ENCODE measurements around the gene SPATA7.
"Not testable (repeated sequence)": the region's sequence is repeated elsewhere in the genome, so short reads cannot be mapped to it uniquely, and the experiment has no call there.

The SPATA7 gene, protein sequence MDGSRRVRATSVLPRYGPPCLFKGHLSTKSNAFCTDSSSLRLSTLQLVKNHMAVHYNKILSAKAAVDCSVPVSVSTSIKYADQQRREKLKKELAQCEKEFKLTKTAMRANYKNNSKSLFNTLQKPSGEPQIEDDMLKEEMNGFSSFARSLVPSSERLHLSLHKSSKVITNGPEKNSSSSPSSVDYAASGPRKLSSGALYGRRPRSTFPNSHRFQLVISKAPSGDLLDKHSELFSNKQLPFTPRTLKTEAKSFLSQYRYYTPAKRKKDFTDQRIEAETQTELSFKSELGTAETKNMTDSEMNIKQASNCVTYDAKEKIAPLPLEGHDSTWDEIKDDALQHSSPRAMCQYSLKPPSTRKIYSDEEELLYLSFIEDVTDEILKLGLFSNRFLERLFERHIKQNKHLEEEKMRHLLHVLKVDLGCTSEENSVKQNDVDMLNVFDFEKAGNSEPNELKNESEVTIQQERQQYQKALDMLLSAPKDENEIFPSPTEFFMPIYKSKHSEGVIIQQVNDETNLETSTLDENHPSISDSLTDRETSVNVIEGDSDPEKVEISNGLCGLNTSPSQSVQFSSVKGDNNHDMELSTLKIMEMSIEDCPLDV

DNA sequence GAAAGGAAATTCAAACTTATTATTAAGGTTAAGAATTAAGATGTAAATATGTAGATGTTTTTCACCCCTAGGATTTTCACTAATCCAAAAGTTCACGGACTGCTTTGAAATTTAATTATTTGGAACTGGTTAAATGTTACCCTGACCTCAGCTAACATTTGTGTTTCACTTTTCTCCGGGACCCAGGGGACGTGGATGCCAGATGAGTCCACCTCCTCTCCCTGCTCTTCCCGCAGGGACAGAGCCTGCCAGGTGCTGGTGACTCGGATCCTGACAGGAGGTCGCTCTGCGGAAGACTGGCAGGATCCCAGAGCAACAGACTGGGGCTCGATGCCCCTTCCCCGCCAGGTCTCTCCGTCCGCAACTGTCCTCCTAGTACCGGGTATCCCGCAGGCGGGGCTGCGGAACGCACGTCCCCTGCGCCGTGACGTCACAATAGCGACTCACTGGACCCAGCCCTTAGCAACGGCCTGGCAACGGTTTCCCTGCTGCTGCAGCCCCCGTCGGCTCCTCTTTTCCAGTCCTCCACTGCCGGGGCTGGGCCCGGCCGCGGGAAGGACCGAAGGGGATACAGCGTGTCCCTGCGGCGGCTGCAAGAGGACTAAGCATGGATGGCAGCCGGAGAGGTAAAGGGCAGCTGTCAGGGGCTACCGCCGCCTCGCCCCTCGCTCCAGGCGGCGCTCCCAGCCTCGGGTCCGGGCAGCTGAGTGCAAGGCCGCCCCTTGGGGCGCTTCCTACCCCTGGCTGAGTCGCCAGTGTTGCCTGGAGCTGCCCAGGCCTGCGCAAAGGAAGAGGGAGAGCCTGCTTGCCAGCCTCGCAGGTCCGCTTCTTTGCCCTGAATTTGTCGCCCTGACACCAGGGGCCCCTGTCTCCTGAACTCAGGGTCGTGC is at the start of gene SPATA7:
Gene SPATA7, plus strand, starts transcription at position 446 of the 890 bp plus-strand sequence. Its CDS starts 162 bp downstream, at position 608.
- DNase-seq = peak; percentile 98

DNA sequence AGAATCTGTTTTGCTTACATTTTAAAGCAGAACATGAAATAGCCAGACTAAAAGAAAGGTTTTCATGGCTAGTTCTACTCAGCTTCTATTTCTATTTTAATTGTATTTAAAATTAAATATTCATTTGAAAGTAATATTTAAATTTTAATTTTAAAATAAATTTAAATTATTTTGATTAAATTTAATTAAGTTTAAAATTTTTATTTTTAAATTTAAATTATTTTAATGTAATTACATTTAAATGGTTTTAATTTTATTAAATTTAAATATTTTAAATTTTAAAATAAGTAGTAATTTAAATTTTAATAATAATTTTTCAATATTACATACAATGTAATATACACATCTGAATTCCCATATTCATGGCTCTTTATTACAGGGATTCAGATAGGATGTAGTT is 45.1 kb upstream of the SPATA7 start:
- DNase-seq = no peak

DNA sequence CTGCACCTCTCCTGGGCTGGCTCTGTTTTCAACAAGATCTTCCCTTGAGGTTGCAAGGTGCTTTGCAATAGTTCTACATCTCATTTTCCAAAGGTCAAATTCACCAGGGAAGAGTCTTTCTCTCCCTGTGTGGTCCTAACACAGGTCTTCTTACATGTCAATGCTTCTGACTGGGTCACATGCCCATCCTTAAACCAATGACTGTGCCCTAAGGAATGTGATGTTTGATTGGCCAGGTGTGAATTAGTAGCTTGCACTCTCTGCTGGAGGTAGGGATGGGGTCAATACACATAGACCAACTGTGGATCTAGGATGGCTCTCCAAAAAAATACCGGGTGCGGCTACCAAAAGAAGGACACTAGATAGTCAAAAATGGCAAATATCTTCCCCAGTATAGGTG is 42.5 kb upstream of the SPATA7 start:
- no peak for DNase-seq

DNA sequence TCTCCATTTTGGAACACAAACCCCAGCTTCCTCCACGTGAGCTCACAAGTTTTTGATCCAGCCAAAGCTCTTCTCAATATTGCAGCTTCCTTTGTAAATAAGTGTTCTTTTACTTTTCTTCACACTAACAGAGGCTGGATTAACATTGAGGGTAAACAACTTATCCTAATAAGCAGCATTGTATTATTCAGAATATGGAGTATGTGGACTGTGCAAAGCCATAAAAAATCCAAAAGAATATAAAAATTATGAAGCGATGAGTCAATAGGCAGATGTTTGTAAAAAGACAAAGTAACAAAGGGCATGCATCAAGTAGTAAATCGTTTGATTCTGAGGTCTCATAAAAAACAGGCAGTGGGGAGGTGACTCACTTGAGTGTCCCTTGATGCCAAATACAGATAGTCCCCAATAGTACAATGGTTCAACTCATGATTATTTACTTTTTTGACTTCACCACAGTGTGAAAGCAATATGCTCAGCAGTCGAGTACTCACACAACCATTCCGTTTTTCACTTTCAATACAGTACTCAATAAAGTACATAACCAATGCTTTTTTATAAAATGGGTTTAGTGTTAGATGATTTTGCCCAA is 39.3 kb upstream of the SPATA7 start:
- DNase-seq = peak; percentile 66

DNA sequence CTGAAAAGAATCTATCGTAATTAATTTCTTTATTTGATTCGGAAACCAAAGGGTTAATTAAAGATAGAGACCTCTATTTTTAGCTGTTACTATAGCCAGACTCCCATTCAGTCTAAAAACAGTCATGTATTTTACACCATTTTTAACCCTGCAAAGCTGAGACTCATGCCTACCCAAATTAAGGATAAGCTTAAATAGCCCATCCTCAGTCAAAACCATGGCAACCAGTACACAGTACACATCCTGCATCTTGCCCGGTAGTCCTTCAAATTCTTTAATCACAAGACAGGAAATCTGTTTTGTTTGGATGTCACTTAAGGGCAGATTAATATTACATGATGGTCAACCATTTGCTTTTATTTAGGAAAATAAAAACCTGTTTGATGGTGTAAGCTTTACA is 36.9 kb upstream of the SPATA7 start:
- no peak for DNase-seq

DNA sequence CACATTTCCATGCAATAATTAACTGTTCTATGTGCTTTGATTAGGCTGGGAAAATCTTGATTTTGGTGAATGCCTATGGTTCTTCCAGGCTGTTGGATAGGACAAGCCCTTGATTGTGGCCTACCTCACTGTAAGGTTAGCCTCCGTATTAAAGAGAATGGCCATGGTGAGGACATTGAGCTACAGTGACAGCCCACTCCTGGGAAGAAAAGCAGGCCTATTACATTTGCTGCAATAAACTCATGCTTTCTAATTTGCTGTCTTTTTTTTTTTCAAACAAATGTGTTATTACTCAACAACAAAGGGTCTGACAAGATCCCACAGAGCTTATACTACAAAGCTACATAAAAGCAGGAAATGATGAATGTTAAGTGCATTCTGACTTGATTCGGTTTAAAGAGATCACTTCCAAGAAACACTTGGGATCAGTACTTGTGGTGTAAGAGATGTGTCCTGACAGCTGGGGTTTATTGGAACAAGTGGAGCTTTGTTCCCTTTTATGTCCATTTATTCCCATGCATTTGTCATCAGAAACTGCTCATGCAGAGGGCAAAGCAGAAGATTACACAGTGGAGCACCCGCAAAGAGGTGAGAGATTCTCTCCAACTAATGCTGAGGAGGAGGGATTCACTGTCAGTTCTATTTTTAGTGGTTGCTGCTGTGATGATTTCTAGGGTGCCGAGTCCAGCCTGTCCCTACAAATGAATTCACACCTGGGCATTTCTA is 33.3 kb upstream of the SPATA7 start:
- DNase-seq = peak; percentile 89

DNA sequence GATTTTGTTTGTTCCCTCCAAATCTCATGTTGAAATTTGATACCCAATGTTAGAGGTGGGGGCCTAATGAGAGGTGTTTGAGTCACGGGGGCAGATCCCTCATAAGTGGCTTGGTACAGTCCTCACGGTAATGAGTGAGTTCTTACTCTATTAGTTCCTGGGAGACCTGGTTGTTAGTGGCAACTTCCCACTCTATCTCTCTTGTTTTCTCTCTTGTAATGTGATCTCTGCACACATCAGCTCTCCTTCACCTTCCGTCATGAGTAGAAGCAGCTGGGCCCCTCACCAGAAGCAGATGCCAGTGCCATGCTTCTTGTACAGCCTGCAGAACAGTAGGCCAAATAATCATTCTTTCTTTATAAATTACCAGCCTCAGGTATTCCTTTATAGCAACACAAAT is 32.8 kb upstream of the SPATA7 start:
- peak; percentile 92 for DNase-seq

DNA sequence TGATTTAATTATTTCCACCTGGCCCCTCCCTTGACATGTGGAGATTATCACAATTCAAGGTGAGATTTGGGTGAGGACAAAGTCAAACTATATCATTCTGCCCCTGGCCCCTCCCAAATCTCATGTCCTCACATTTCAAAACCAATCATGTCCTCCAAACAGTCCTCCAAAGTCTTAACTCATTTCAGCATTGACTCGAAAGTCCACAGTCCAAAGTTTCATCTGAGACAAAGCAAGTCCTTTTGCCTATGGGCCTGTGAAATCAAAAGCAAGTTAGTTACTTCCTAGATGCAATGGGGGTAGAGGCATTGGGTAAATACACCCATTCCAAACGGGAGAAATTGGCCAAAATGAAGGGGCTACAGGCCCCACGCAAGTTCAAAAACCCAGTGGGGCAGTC is 31.1 kb upstream of the SPATA7 start:
- DNase-seq = no peak

DNA sequence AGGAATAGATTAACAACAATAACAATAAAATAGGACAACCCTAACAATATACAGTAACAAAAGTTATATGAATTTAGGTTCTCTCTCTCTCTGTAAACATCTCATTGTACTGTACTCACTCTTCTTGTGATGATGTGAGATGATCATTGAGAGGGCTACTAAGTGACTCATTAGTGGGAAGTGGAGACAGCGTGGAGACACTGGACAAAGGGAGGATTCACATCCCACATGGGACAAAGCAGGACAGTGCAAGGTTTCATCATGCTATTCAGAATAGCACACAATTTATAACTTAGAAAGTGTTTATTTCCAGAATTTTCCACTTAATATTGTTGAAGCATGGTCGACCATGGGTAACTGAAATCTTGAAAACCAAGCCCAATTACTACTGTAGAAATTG is 26.0 kb upstream of the SPATA7 start:
- DNase-seq = no peak

DNA sequence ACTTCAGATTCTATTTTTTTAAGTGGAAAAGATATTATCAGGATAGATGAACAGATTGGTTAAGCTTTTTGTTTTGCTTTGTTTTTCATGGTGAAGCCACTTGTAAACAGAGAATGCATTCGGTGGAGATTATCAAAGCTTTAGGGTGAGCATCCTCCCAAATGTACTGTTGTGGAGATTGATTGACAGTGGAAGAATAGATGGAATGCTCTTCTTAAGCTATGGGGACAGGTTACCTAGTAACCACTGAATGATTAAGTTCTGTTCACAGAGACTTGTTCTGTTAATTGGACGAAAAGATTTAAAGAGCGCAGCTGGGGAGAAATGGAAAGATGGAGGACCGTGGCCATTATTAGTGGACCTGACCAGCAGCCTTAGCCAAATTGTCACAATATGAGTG is 21.8 kb upstream of the SPATA7 start:
- DNase-seq = no peak

DNA sequence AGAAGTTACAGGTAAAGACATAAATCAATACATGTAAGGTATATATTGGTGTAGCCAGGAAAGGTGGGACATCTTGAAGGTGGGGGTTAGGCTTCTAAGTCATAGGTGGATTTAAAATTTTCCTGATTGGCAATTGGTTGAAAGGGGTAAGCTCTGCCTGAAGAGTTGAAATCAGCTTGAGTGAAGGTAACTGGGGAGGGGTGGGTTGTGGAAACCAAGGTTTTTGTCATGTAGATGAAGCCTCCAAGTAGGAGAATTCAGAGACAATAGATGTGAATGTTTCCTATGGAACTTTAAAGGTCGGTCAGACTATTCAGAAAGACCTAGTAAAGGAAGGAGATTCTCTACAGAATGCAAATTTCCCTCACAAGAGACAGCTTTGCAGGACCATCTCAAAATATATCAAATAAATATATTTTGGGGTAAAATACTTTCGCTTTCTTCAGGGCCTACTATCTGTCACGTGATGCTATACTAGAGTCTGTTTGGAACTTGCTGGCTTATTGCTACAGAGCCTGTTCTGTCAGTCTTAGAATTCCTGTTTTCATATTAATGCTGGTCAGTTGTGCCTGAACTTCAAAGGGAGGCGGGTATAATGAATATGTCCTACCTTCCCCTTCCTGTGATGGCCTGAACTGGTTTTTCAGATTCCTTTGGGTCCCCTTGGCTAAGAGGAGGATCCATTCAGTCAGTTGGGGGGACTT is 20.6 kb upstream of the SPATA7 start:
- DNase-seq = no peak

DNA sequence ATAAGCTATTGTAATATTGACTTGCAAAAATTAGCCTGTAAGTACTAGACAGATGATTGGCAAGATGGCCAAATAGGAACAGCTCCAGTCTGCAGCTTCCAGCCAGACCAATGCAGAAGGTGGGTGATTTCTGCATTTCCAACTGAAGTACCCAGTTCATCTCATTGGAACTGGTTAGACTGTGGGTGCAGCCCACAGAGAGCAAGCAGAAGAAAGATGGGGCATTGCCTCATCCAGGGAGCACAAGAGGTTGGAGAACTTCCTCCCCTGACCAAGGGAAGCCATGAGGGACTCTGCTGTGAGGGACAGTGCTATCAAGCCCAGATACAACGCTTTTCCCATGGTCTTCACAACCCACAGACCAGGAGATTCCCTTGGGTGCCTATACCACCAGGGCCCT is 16.0 kb upstream of the SPATA7 start:
- no peak for DNase-seq

DNA sequence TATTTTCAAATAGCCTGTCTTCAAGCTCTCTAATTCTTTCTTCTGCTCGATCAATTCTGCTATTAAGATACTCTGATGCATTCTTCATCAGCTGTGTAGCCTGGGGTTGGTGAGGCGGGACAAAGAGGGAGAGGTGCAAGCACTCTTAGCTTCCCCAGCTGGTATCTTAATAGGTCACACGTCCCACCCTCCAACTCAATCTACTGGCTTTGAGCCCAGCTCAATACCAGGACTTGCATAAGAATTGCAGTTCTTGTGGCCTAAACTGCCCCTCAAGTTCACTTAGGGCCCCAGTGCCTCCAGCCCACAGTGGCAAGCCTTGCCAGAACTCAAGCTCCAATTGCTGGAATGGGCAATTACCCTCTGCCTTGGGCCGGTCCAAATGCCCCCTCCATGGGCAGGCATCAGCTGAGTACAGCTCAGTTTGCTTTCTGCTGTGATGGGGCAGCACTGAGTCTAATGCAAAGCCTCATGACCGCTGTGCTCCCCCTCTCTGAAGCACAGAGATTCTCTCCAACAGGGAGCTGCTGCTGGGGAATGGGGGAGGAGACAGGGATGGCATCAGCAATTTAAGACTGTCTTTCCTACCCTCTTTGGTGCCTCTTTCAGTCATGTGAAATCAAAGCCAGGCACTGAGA is 5.6 kb upstream of the SPATA7 start:
- no peak for DNase-seq

DNA sequence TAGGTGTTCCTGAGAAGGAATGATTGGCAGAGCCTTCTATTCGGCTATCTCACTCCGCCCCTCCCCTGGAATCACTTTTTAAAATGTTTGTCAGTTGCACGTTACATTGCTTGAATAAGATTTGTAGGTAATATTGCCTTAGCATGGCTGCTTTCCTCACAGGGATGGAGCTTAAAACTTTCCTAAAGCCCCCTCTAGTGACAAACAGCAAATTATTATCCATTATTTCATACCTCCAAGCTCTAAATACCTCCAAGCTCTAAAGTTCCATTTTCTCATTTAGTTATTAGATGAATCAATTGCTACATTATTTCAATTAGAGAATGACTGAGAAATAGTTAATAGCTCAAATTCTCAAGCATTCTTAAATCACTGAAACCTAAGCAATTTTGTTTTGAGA is 5.1 kb upstream of the SPATA7 start:
- DNase-seq = peak; percentile 45

DNA sequence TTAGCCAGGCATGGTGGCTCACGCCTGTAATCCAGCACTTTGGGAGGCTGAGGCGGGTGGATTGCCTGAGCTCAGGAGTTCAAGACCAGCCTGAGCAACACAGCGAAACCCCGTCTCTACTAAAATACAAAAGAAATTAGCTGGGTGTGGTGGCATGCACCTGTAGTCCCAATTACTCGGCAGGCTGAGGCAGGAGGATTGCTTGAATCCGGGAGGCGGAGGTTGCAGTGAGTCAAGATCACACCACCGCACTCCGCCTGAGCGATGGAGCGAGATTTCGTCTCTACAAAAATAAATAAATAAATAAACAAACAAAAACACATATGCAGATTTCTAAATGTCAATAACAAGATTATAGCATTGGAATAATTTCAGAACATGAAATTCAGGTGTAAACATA is 3.8 kb upstream of the SPATA7 start:
- DNase-seq = not testable (repeated sequence)

DNA sequence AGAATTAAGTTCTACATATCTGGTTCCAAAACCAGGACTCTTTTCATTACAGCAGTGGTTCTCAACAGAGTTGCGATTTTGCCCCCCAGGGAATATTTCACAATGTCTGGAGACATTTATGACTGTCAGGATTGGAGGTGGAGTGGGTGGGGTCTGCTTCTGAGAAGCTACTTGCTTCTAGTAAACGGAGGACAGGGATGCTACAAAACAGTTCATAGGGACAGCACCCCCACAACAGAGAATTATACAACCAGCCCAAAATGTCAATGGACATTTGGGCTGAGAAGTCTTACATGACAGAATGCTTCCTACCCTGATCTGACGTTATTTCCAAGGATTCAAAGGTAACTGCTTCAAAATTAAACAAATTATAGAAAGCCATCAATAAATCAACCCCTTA is 739 bp upstream of the SPATA7 start:
- peak; percentile 38 for DNase-seq

DNA sequence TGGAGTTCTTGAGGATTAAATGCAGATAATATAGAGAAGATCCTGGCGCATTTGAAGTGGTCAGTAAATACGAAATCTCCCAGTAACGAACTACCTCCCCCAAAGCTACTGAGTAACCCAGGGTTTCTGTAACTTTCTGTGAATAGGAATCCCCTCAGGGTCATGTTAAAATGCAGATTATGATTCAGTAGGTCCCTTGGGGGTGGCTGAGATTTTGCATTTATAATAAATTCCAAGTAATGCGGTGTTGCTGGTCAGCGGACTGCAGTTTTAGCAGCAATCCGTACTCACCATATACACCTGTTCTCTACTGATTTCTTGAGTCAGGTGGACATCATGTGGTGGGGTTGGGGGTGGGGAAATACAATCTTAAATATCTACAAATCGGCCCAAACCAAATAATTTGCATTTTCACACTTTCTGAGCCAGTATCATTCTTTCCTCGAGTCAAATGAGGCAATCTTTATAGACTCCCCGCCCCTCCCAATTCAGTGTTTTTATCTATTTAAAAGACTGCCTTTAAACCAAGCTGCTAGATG is 868 bp downstream of the SPATA7 start:
- no peak for DNase-seq

DNA sequence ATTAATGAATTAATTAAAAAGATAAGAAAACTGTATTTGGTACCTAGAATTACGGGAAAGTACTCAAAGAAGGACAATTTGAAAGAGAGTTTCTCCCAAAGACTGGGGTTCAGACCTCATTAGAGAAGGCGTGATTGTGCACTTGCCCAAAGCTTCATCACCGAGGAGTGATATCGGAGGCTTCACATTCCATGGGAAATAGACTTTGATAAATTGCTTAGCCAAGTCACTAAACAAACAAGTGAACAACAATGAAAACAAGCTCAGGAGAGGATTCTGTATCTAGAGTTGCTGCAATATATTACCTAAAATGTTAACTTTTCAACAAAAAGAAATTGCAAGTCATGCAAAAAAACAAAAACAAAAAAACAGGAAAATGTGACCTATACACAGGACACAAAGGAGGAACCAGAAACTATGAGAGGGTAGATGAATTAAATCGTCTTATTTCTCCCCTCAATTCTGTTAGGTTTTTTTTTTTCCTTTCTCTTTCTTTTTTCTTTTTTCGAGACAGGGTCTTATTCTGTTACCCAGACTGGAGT is 3.4 kb downstream of the SPATA7 start:
- DNase-seq = no peak

DNA sequence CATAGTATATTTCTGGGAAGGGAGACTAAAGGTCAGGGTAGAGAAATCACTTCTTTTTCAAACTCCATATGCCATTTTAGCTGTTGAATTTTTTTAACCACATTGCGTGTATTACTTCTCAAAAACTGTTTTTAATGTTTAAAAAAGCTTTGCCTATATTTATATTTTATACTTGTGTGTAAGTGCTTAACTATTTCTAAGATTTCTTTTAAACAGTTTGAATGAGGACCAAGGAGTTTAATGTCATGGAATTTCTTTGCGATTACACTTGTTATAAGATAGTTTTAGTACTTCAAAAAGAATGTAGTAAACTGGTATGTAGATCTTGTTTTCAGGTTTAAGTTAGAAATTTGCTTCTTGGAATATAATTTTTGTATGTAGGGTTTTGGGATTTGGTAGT is 7.2 kb downstream of the SPATA7 start:
- DNase-seq = no peak

DNA sequence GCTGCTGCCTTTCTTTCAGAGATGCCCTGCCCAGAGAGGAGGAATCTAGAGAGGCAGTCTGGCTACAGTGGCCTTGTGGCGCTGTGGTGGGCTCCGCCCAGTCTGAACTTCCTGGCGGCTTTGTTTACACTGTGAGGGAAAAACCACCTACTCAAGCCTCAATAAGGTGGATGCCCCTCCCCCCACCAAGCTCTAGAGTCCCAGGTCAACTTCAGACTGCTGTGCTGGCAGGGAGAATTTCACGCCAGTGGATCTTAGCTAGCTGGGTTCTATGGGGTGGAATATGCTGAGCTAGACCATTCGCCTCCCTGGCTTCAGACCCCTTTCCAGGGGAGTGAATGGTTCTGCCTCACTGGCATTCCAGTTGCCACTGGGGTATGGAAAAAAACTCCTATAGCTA is 25.6 kb downstream of the SPATA7 start:
- peak; percentile 17 for DNase-seq

DNA sequence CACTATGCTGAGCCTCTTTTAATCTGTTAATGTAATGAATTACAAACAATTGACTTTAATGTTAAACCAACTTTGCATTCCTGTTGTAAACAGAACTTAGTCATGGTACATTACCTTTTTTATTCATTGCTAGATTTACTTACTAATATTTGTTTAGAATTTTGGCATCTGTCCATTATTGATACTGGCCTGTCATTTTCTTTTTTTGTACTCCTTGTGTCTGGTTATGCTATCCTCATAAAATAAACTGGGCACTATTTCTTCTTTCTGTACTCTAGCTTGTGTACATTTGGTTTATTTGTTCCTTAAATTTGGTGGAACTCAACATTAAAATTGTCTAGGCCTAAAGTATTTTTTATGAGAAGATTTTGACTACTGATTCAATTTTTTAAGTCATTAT is 32.1 kb downstream of the SPATA7 start:
- peak; percentile 52 for DNase-seq

All from NCI-H69 (cell line).